ENCODE results near the gene TRAF6.

The TRAF6 gene

GRCh38 chr11:36459046-36459445, 51.0 kb downstream of the TRAF6 start:
- Histone ChIP-seq H3K4me3 (ENCODE audit: low read length) (no peak overlapping the region), H3K4me1 (ENCODE audit: control insufficient read depth, insufficient read depth, low read length) (peaks cover 4% of the 10 kb centered on the region; the same call in 1 of the 2 replicates), H3K27ac (ENCODE audit: low read length) (no peak overlapping the region), H3K36me3 (ENCODE audit: control insufficient read depth, insufficient read depth, low read length) (no peaks in the 10 kb centered on the region), H3K9me3 (ENCODE audit: control insufficient read depth, insufficient read depth, low read length) (no peaks in the 10 kb centered on the region), H3K27me3 (ENCODE audit: control insufficient read depth, insufficient read depth, low read length) (no peaks in the 10 kb centered on the region)
- WGBS (ENCODE audit: insufficient coverage, insufficient read length), result no CpG with 5 or more reads among the region's 7 CpGs
- no peak for DNase-seq (ENCODE audit: low read depth, low spot score)

GRCh38 chr11:36458129-36458915, 51.8 kb downstream of the TRAF6 start:
- H3K4me1 ChIP-seq (ENCODE audit: control insufficient read depth, insufficient read depth, low read length), result peaks cover 4% of the 10 kb centered on the region; the same call in 1 of the 2 replicates
- H3K27me3 ChIP-seq (ENCODE audit: control insufficient read depth, insufficient read depth, low read length), result no peaks in the 10 kb centered on the region
- no peak overlapping the region for H3K4me3 ChIP-seq (ENCODE audit: low read length)
- DNase-seq (ENCODE audit: low read depth, low spot score), result no peak
- H3K9me3 ChIP-seq (ENCODE audit: control insufficient read depth, insufficient read depth, low read length), result no peaks in the 10 kb centered on the region
- no peak overlapping the region for H3K27ac ChIP-seq (ENCODE audit: low read length)
- no peaks in the 10 kb centered on the region for H3K36me3 ChIP-seq (ENCODE audit: control insufficient read depth, insufficient read depth, low read length)
- no CpG with 5 or more reads among the region's 8 CpGs for WGBS (ENCODE audit: insufficient coverage, insufficient read length)

- H3K4me1 ChIP-seq (ENCODE audit: control insufficient read depth, insufficient read depth, low read length), result peaks cover 4% of the 10 kb centered on the region; the same call in 1 of the 2 replicates
- H3K36me3 ChIP-seq (ENCODE audit: control insufficient read depth, insufficient read depth, low read length), result no peaks in the 10 kb centered on the region
- H3K27ac ChIP-seq (ENCODE audit: low read length), result no peak overlapping the region
- H3K4me3 ChIP-seq (ENCODE audit: low read length), result no peak overlapping the region
- no CpG with 5 or more reads among the region's 6 CpGs for WGBS (ENCODE audit: insufficient coverage, insufficient read length)
- H3K27me3 ChIP-seq (ENCODE audit: control insufficient read depth, insufficient read depth, low read length), result no peaks in the 10 kb centered on the region
- DNase-seq (ENCODE audit: low read depth, low spot score), result no peak
- H3K9me3 ChIP-seq (ENCODE audit: control insufficient read depth, insufficient read depth, low read length), result no peaks in the 10 kb centered on the region
Observed at GRCh38 chr11:36456156-36456555, 53.9 kb downstream of the TRAF6 start.

- Histone ChIP-seq H3K27me3 (ENCODE audit: control insufficient read depth, insufficient read depth, low read length) (no peaks in the 10 kb centered on the region), H3K36me3 (ENCODE audit: control insufficient read depth, insufficient read depth, low read length) (no peaks in the 10 kb centered on the region), H3K9me3 (ENCODE audit: control insufficient read depth, insufficient read depth, low read length) (no peaks in the 10 kb centered on the region), H3K4me1 (ENCODE audit: control insufficient read depth, insufficient read depth, low read length) (peaks cover 4% of the 10 kb centered on the region; the same call in 1 of the 2 replicates), H3K27ac (ENCODE audit: low read length) (no peak overlapping the region), H3K4me3 (ENCODE audit: low read length) (no peak overlapping the region)
- no peak for DNase-seq (ENCODE audit: low read depth, low spot score)
- WGBS (ENCODE audit: insufficient coverage, insufficient read length), result no CpG with 5 or more reads among the region's 11 CpGs
Observed at GRCh38 chr11:36455658-36456111, 54.4 kb downstream of the TRAF6 start.

- H3K27me3 ChIP-seq (ENCODE audit: control insufficient read depth, insufficient read depth, low read length), result no peaks in the 10 kb centered on the region
- H3K4me3 ChIP-seq (ENCODE audit: low read length), result no peak overlapping the region
- no peaks in the 10 kb centered on the region for H3K9me3 ChIP-seq (ENCODE audit: control insufficient read depth, insufficient read depth, low read length)
- H3K36me3 ChIP-seq (ENCODE audit: control insufficient read depth, insufficient read depth, low read length), result no peaks in the 10 kb centered on the region
- WGBS (ENCODE audit: insufficient coverage, insufficient read length), result no CpG with 5 or more reads among the region's 17 CpGs
- H3K4me1 ChIP-seq (ENCODE audit: control insufficient read depth, insufficient read depth, low read length), result peaks cover 4% of the 10 kb centered on the region; the same call in 1 of the 2 replicates
- DNase-seq (ENCODE audit: low read depth, low spot score), result no peak
- H3K27ac ChIP-seq (ENCODE audit: low read length), result no peak overlapping the region
Observed at GRCh38 chr11:36454941-36455631, 55.0 kb downstream of the TRAF6 start.

GRCh38 chr11:36454551-36454940, 55.5 kb downstream of the TRAF6 start:
- Histone ChIP-seq H3K4me1 (ENCODE audit: control insufficient read depth, insufficient read depth, low read length) (peaks cover 4% of the 10 kb centered on the region; the same call in 1 of the 2 replicates), H3K4me3 (ENCODE audit: low read length) (no peak overlapping the region), H3K9me3 (ENCODE audit: control insufficient read depth, insufficient read depth, low read length) (no peaks in the 10 kb centered on the region), H3K27ac (ENCODE audit: low read length) (no peak overlapping the region), H3K36me3 (ENCODE audit: control insufficient read depth, insufficient read depth, low read length) (no peaks in the 10 kb centered on the region), H3K27me3 (ENCODE audit: control insufficient read depth, insufficient read depth, low read length) (no peaks in the 10 kb centered on the region)
- DNase-seq (ENCODE audit: low read depth, low spot score), result no peak
- WGBS (ENCODE audit: insufficient coverage, insufficient read length), result no CpG with 5 or more reads among the region's 18 CpGs

GRCh38 chr11:36453678-36454077, 56.4 kb downstream of the TRAF6 start:
- H3K27me3 ChIP-seq (ENCODE audit: control insufficient read depth, insufficient read depth, low read length), result no peaks in the 10 kb centered on the region
- no CpG with 5 or more reads among the region's 3 CpGs for WGBS (ENCODE audit: insufficient coverage, insufficient read length)
- no peak for DNase-seq (ENCODE audit: low read depth, low spot score)
- H3K4me3 ChIP-seq (ENCODE audit: low read length), result no peak overlapping the region
- H3K27ac ChIP-seq (ENCODE audit: low read length), result no peak overlapping the region
- no peaks in the 10 kb centered on the region for H3K9me3 ChIP-seq (ENCODE audit: control insufficient read depth, insufficient read depth, low read length)
- H3K36me3 ChIP-seq (ENCODE audit: control insufficient read depth, insufficient read depth, low read length), result no peaks in the 10 kb centered on the region
- H3K4me1 ChIP-seq (ENCODE audit: control insufficient read depth, insufficient read depth, low read length), result 0 out of 2 replicates have a peak, but pooled peaks cover 4% of the 10 kb centered on the region

- Histone ChIP-seq H3K36me3 (ENCODE audit: control insufficient read depth, insufficient read depth, low read length) (no peaks in the 10 kb centered on the region), H3K4me3 (ENCODE audit: low read length) (no peak overlapping the region), H3K27me3 (ENCODE audit: control insufficient read depth, insufficient read depth, low read length) (no peaks in the 10 kb centered on the region), H3K9me3 (ENCODE audit: control insufficient read depth, insufficient read depth, low read length) (no peaks in the 10 kb centered on the region), H3K4me1 (ENCODE audit: control insufficient read depth, insufficient read depth, low read length) (0 out of 2 replicates have a peak, but pooled peaks cover 4% of the 10 kb centered on the region), H3K27ac (ENCODE audit: low read length) (no peak overlapping the region)
- WGBS (ENCODE audit: insufficient coverage, insufficient read length), result no CpG with 5 or more reads among the region's 1 CpG
- DNase-seq (ENCODE audit: low read depth, low spot score), result no peak
Observed at GRCh38 chr11:36452961-36453360, 57.1 kb downstream of the TRAF6 start.

GRCh38 chr11:36452236-36452940, 57.7 kb downstream of the TRAF6 start:
- Histone ChIP-seq H3K27me3 (ENCODE audit: control insufficient read depth, insufficient read depth, low read length) (no peaks in the 10 kb centered on the region), H3K27ac (ENCODE audit: low read length) (no peak overlapping the region), H3K4me1 (ENCODE audit: control insufficient read depth, insufficient read depth, low read length) (0 out of 2 replicates have a peak, but pooled peaks cover 4% of the 10 kb centered on the region), H3K9me3 (ENCODE audit: control insufficient read depth, insufficient read depth, low read length) (no peaks in the 10 kb centered on the region), H3K36me3 (ENCODE audit: control insufficient read depth, insufficient read depth, low read length) (no peaks in the 10 kb centered on the region), H3K4me3 (ENCODE audit: low read length) (no peak overlapping the region)
- WGBS (ENCODE audit: insufficient coverage, insufficient read length), result no CpG with 5 or more reads among the region's 5 CpGs
- DNase-seq (ENCODE audit: low read depth, low spot score), result no peak

GRCh38 chr11:36451681-36452080, 58.4 kb downstream of the TRAF6 start:
- WGBS (ENCODE audit: insufficient coverage, insufficient read length), result no CpG with 5 or more reads among the region's 1 CpG
- no peak for DNase-seq (ENCODE audit: low read depth, low spot score)
- H3K9me3 ChIP-seq (ENCODE audit: control insufficient read depth, insufficient read depth, low read length), result no peaks in the 10 kb centered on the region
- H3K27ac ChIP-seq (ENCODE audit: low read length), result no peak overlapping the region
- no peaks in the 10 kb centered on the region for H3K27me3 ChIP-seq (ENCODE audit: control insufficient read depth, insufficient read depth, low read length)
- H3K36me3 ChIP-seq (ENCODE audit: control insufficient read depth, insufficient read depth, low read length), result no peaks in the 10 kb centered on the region
- H3K4me1 ChIP-seq (ENCODE audit: control insufficient read depth, insufficient read depth, low read length), result 0 out of 2 replicates have a peak, but pooled peaks cover 4% of the 10 kb centered on the region
- no peak overlapping the region for H3K4me3 ChIP-seq (ENCODE audit: low read length)
